NCI-H345 treated with DMSO at 0.1 percent for 48 hours (cell line): ENCODE results near the gene GCK.
A peak's percentile ranks its signal among the peaks of the same experiment; 100 is the strongest.
"Not testable (repeated sequence)": the region's sequence is repeated elsewhere in the genome, so short reads cannot be mapped to it uniquely, and the experiment has no call there.

ENCODE experiments used
- DNase-seq: peaks from one replicate; lab custom pipeline; 2025; ENCODE audit not compliant: unreplicated experiment; lab: John Stamatoyannopoulos, UW

The GCK gene

GRCh38 chr7:44210107-44210506 is 20.9 kb upstream of the GCK start:
- DNase-seq = no peak

- DNase-seq = no peak
These were observed 18.8 kb upstream of the GCK start for GRCh38 chr7:44208085-44208484.

- DNase-seq = no peak
These were observed 16.8 kb upstream of the GCK start for GRCh38 chr7:44206008-44206407.

GRCh38 chr7:44201813-44202212 is 12.6 kb upstream of the GCK start:
- no peak for DNase-seq

GRCh38 chr7:44200699-44201461 is 11.6 kb upstream of the GCK start, which contains the start of gene YKT6:
TSS of gene YKT6 (plus strand) at chr7:44200978. CDS start at chr7:44201136, 158 bp downstream.
- peak; percentile 91 for DNase-seq

- not testable (repeated sequence) for DNase-seq
These were observed 10.9 kb upstream of the GCK start for GRCh38 chr7:44200163-44200562.

- no peak for DNase-seq
These were observed 8.2 kb upstream of the GCK start for GRCh38 chr7:44197474-44197873.

GRCh38 chr7:44196450-44196872 is 7.2 kb upstream of the GCK start:
- no peak for DNase-seq

GRCh38 chr7:44195889-44196288 is 6.7 kb upstream of the GCK start:
- DNase-seq = no peak

- DNase-seq = no peak
These were observed 5.4 kb upstream of the GCK start for GRCh38 chr7:44194562-44195145.

- DNase-seq = no peak
These were observed 4.8 kb upstream of the GCK start for GRCh38 chr7:44194069-44194468.

GRCh38 chr7:44193011-44193802 is 4.0 kb upstream of the GCK start:
- DNase-seq = no peak

GRCh38 chr7:44191171-44191570 is 1.9 kb upstream of the GCK start:
- DNase-seq = no peak

- DNase-seq = no peak
These were observed 994 bp upstream of the GCK start for GRCh38 chr7:44189993-44190872.

- DNase-seq = no peak
These were observed 586 bp downstream of the GCK start for GRCh38 chr7:44188480-44189225.

- DNase-seq = no peak
These were observed 1.4 kb downstream of the GCK start for GRCh38 chr7:44187636-44188416.

- DNase-seq = no peak
These were observed 2.5 kb downstream of the GCK start for GRCh38 chr7:44186736-44187135.

GRCh38 chr7:44185729-44186128 is 3.5 kb downstream of the GCK start:
- no peak for DNase-seq

- no peak for DNase-seq
These were observed 4.3 kb downstream of the GCK start for GRCh38 chr7:44184873-44185446.
